ENCODE data around the gene TMEM37.

TMEM37 gene

GRCh38 chr2:119405151-119405550 lies 26.5 kb upstream of the TMEM37 start:
- no peak overlapping the region for H3K27ac ChIP-seq
- H3K36me3 ChIP-seq, result no peaks in the 10 kb centered on the region
- no peaks in the 10 kb centered on the region for H3K9me3 ChIP-seq
- no peak overlapping the region for H3K4me3 ChIP-seq (ENCODE audit: low read depth in 1 of 2, low read length in 1 of 2)
- TF ChIP-seq CTCF (IDR thresholded peaks at IDR 0.05), result no peak
- H3K4me1 ChIP-seq (ENCODE audit: control insufficient read depth in 1 of 2, insufficient read depth in 1 of 2, low read depth in 1 of 2, low read length in 1 of 2), result peaks cover 0 to 7% of the 10 kb centered on the region in 2 experiments
- H3K27me3 ChIP-seq, result no peaks in the 10 kb centered on the region

DNA sequence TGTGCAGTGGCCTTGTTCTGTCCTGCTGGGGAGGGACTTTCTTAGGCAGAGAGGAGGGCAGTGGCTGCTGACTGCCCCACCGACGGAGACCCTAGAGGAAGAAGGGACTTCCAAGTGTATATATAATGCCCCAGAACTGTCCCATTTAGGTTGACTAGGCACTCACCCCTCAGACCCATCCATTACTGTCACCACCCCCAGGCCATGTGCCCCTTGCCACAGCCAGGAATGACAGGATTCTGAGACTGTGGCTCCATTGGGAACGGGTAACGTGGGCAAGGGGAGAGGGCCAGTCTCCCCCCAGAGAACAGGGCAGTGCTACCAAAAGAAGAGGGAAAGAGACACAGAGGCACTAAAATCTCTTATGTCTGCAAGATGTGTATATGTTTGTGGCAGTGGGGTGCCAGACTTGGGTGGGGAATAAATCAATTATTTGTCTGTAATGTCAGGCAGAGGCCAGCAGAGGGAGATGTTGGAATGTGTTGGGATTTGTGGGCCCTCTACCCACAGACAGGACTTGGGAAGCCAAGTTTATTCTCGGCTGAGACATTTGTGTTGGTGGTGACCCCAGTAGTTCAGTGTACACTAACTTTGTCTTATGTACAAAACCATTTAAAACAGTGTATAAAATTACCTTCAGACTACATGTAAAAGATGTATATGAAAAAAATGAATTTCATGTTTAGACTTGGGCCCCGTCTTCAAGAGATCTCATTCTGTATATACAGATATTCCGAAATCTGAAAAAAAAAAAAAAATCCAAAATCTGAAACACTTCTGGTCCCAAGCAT lies 24.0 kb upstream of the TMEM37 start:
- peak; percentile 47 for TF ChIP-seq CTCF (IDR thresholded peaks at IDR 0.05)
- no peak overlapping the region for H3K27ac ChIP-seq
- H3K9me3 ChIP-seq, result no peaks in the 10 kb centered on the region
- H3K36me3 ChIP-seq, result no peaks in the 10 kb centered on the region
- H3K27me3 ChIP-seq, result peaks cover 12% of the 10 kb centered on the region
- no peak overlapping the region for H3K4me3 ChIP-seq (ENCODE audit: low read depth in 1 of 2, low read length in 1 of 2)
- H3K4me1 ChIP-seq (ENCODE audit: control insufficient read depth in 1 of 2, insufficient read depth in 1 of 2, low read depth in 1 of 2, low read length in 1 of 2), result peaks cover 0 to 6% of the 10 kb centered on the region in 2 experiments

GRCh38 chr2:119408221-119408619 lies 23.4 kb upstream of the TMEM37 start:
- Histone ChIP-seq H3K36me3 (no peaks in the 10 kb centered on the region), H3K9me3 (no peaks in the 10 kb centered on the region), H3K27ac (no peak overlapping the region), H3K27me3 (peaks cover 12% of the 10 kb centered on the region), H3K4me3 (ENCODE audit: low read depth in 1 of 2, low read length in 1 of 2) (no peak overlapping the region), H3K4me1 (ENCODE audit: control insufficient read depth in 1 of 2, insufficient read depth in 1 of 2, low read depth in 1 of 2, low read length in 1 of 2) (no peaks in the 10 kb centered on the region)
- no peak for TF ChIP-seq CTCF (IDR thresholded peaks at IDR 0.05)

DNA sequence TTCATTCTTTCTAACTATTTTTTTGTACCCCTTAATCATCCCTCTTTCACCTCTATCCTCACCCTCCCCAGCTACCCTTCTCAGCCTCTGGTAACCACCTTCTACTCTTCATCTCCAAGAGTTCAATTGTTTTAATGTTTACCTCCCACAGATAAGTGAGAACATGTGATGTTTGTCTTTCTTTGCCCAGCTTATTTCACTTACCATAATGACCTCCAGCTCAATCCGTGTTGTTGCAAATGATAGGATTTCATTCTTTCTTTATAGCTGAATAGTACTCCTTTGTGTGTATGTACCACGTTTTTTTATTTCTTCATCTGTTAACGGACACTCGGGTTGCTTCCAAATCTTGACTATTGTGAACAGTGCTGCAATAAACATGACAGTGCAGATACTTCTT lies 22.1 kb upstream of the TMEM37 start:
- H3K4me1 ChIP-seq (ENCODE audit: control insufficient read depth in 1 of 2, insufficient read depth in 1 of 2, low read depth in 1 of 2, low read length in 1 of 2), result no peaks in the 10 kb centered on the region
- TF ChIP-seq CTCF (IDR thresholded peaks at IDR 0.05), result no peak

GRCh38 chr2:119414894-119415293 lies 16.8 kb upstream of the TMEM37 start:
- H3K4me1 ChIP-seq (ENCODE audit: control insufficient read depth in 1 of 2, insufficient read depth in 1 of 2, low read depth in 1 of 2, low read length in 1 of 2), result no peaks in the 10 kb centered on the region

More for the DNA sequence above, 22.1 kb upstream of the TMEM37 start:
- Histone ChIP-seq H3K4me3 (ENCODE audit: low read depth in 1 of 2, low read length in 1 of 2) (no peak overlapping the region), H3K9me3 (no peaks in the 10 kb centered on the region), H3K27ac (no peak overlapping the region), H3K27me3 (peaks cover 12% of the 10 kb centered on the region), H3K36me3 (no peaks in the 10 kb centered on the region)

More at GRCh38 chr2:119414894-119415293, 16.8 kb upstream of the TMEM37 start:
- Histone ChIP-seq H3K27ac (no peak overlapping the region), H3K36me3 (no peaks in the 10 kb centered on the region), H3K9me3 (no peaks in the 10 kb centered on the region), H3K27me3 (peaks cover 20% of the 10 kb centered on the region), H3K4me3 (ENCODE audit: low read depth in 1 of 2, low read length in 1 of 2) (no peak overlapping the region)
- no peak for TF ChIP-seq CTCF (IDR thresholded peaks at IDR 0.05)
